GM12878 (cell line): ENCODE results near the gene REXO1. TPM values are rescaled to one million over a fixed set of nuclear protein-coding genes. Genes with fewer than 3 reads are reported as not detected.
A peak's percentile ranks its signal among the peaks of the same experiment; 100 is the strongest.

Source experiments
- ATAC-seq: fragments of 200-7000 bp; cut with Tn5 transposase; 3 replicates; pipeline ENCODE4 v1.9.1; 2020; ENCODE audit warnings: mild to moderate bottlenecking, moderate library complexity
- BruUV-seq: library from RNA; stranded (reverse); fragments of 400-500 nt; replicated peaks from 2 replicates; lab custom pipeline; 2021; lab: Mats Ljungman, UMichigan
- CTCF ChIA-PET: fragments of 300-600 bp; sonication (Branson Sonifier 250); formaldehyde crosslinking; extraction: SDS; loops from one replicate; lab custom pipeline; 2021; ENCODE audit warnings: inconsistent platforms; lab: Yijun Ruan, JAX
- POLR2A ChIA-PET: fragments of 350-600 bp; formaldehyde crosslinking; extraction: SDS; loops from one replicate; lab custom pipeline; 2021; ENCODE audit warnings: inconsistent platforms; lab: Charles Lee
- RAD21 ChIA-PET: fragments of 300-600 bp; sonication (Branson Sonifier 250); formaldehyde crosslinking; loops from one replicate; lab custom pipeline; 2023; ENCODE audit warnings: antibody characterized with exemption; ENCODE audit not compliant: unreplicated experiment; lab: Charles Lee
- SMC1A ChIA-PET: fragments of 300-600 bp; sonication (Branson Sonifier 250); formaldehyde crosslinking; loops from one replicate; lab custom pipeline; 2023; ENCODE audit not compliant: unreplicated experiment, uncharacterized antibody; lab: Charles Lee
- DNase-seq: peaks from one replicate; pipeline ENCODE4 v3.0.0-alpha.2; 2011; ENCODE audit warnings: low read depth, low spot score
- FAIRE-seq: peaks from 3 replicates; lab custom pipeline; 2011; peaks lifted over from hg19 to GRCh38; lab: Jason Lieb, UNC
- H2AFZ ChIP-seq: 2 replicates; pipeline ENCODE4 v1.6.0; 2011; ENCODE audit warnings: low read depth, low read length, control low read depth; ENCODE audit not compliant: control insufficient read depth
- H3K27ac ChIP-seq: 2 replicates; pipeline ENCODE4 v1.5.1; 2011; ENCODE audit warnings: control low read depth; ENCODE audit not compliant: control insufficient read depth, insufficient read depth
- H3K27me3 ChIP-seq, 2 experiments: replicated peaks in 1 of 2; 2 replicates each; pipeline versions ENCODE4 v1.6.0 to v1.6.1; 2011; ENCODE audit warnings: low read length in 1 of 2; ENCODE audit not compliant: control insufficient read depth in 2 of 2, insufficient read depth in 2 of 2
- H3K36me3 ChIP-seq, 2 experiments: 2 replicates each; pipeline ENCODE4 v1.5.1; 2011; ENCODE audit warnings: low read length in 1 of 2; ENCODE audit not compliant: control insufficient read depth in 2 of 2, insufficient read depth in 2 of 2
- H3K4me1 ChIP-seq: 2 replicates; pipeline ENCODE4 v1.6.1; 2011; ENCODE audit warnings: mild to moderate bottlenecking, low read length, moderate library complexity, mixed read lengths; ENCODE audit not compliant: control insufficient read depth, insufficient read depth
- H3K4me2 ChIP-seq: 2 replicates; pipeline ENCODE4 v1.6.0; 2011; ENCODE audit warnings: control low read depth; ENCODE audit not compliant: control insufficient read depth, insufficient read depth
- H3K4me3 ChIP-seq: fragments of 200-600 bp; sonication (generic); 2 replicates; pipeline ENCODE4 v1.5.1; 2016
- H3K79me2 ChIP-seq: 2 replicates; pipeline ENCODE4 v1.6.0; 2011; ENCODE audit warnings: low read length; ENCODE audit not compliant: control insufficient read depth, insufficient read depth
- H3K9ac ChIP-seq: 2 replicates; pipeline ENCODE4 v1.8.0; 2011; ENCODE audit warnings: low read length, control low read depth, mixed read lengths; ENCODE audit not compliant: control insufficient read depth, insufficient read depth
- H3K9me3 ChIP-seq: replicated peaks from 3 replicates; pipeline ENCODE4 v1.5.1; 2011; ENCODE audit warnings: mild to moderate bottlenecking, low read length; ENCODE audit not compliant: control insufficient read depth, insufficient read depth
- H4K20me1 ChIP-seq: 2 replicates; pipeline ENCODE4 v1.6.0; 2011; ENCODE audit not compliant: control insufficient read depth, insufficient read depth
- NFIC ChIP-seq: IDR thresholded peaks from 2 replicates; pipeline ENCODE4 v1.6.1; 2012; ENCODE audit warnings: low read depth, mild to moderate bottlenecking, inconsistent platforms, low read length, moderate library complexity
- POLR2A ChIP-seq: IDR thresholded peaks from 2 replicates; pipeline ENCODE4 v1.6.1; 2011; ENCODE audit warnings: low read depth, mild to moderate bottlenecking, low read length
- POLR2AphosphoS5 ChIP-seq: IDR thresholded peaks from 2 replicates; pipeline ENCODE4 v1.6.1; 2011; ENCODE audit warnings: mild to moderate bottlenecking, low read length, inconsistent platforms
- WGBS: methylation state at CpG from one replicate; pipeline ENCODE4 v1.1.6; 2016; ENCODE audit warnings: low lambda C conversion rate; ENCODE audit not compliant: insufficient replicate concordance, insufficient coverage; ENCODE audit errors: missing lambda C conversion rate; 5-methylcytosine and 5-hydroxymethylcytosine counted together
- in situ Hi-C: fragments of 300-500 bp; cut with MboI; formaldehyde crosslinking; loops from 9 replicates; pipeline ENCODE4 v1.14.3; 2018; ENCODE audit warnings: mixed read lengths
- intact Hi-C: fragments of 100-400 bp; cut with micrococcal nuclease; formaldehyde crosslinking; loops from one replicate; pipeline ENCODE4 v1.14.2; 2022; ENCODE audit not compliant: unreplicated experiment
- polyA plus RNA-seq, 11 experiments: library from polyadenylated mRNA; depleted of rRNA in 4 of 11; unstranded in 6 of 11; stranded (reverse) in 5 of 11; fragments of >200 nt; fragmentation: Nextera tagmentation in 4 of 11; fragmentation: Illumina TruSeq in 1 of 11; extraction: Ambion mirVana in 4 of 11; extraction: Trizol in 1 of 11; gene quantifications; 1 replicate in 1 of 11; 2 replicates in 10 of 11; pipeline versions ENCODE4 v1.2.1 to v1.2.3, GENCODE V29; 2011 to 2016; ENCODE audit warnings: inconsistent platforms in 2 of 11, missing spikeins in 2 of 11, low read depth in 1 of 11
- total RNA-seq, 4 experiments: library from RNA; depleted of rRNA in 3 of 4; stranded (reverse); fragments of >200 nt in 3 of 4; fragmentation: Illumina TruSeq in 1 of 4; extraction: Trizol in 1 of 4; gene quantifications; 2 replicates each; pipeline versions ENCODE4 v1.2.1 to v1.2.3, GENCODE V29; 2013 to 2021
- TF ChIP-seq, protein P1 (sequence below): IDR thresholded peaks from 2 replicates; pipeline ENCODE4 v1.6.1; 2012; ENCODE audit warnings: low read length, inconsistent platforms
- TF ChIP-seq, protein P2 (sequence below): IDR thresholded peaks from 2 replicates; pipeline ENCODE4 v1.6.1; 2011; ENCODE audit warnings: borderline replicate concordance, low read depth, mild to moderate bottlenecking, moderate library complexity, low read length; ENCODE audit not compliant: insufficient read depth, poor library complexity, severe bottlenecking
- TF ChIP-seq, protein P3 (sequence below): fragments of 450-650 bp; IDR thresholded peaks from 2 replicates; pipeline ENCODE4 v1.6.1; 2017; ENCODE audit warnings: low read depth, mild to moderate bottlenecking, moderate library complexity

Gene REXO1
- total and polyA plus RNA-seq, 10 of the 15 experiments (the other 5 are each of a cell fraction or from before 2014, with no cell fraction given), result 0.03 to 45.2 (median 8.4) TPM

DNA sequence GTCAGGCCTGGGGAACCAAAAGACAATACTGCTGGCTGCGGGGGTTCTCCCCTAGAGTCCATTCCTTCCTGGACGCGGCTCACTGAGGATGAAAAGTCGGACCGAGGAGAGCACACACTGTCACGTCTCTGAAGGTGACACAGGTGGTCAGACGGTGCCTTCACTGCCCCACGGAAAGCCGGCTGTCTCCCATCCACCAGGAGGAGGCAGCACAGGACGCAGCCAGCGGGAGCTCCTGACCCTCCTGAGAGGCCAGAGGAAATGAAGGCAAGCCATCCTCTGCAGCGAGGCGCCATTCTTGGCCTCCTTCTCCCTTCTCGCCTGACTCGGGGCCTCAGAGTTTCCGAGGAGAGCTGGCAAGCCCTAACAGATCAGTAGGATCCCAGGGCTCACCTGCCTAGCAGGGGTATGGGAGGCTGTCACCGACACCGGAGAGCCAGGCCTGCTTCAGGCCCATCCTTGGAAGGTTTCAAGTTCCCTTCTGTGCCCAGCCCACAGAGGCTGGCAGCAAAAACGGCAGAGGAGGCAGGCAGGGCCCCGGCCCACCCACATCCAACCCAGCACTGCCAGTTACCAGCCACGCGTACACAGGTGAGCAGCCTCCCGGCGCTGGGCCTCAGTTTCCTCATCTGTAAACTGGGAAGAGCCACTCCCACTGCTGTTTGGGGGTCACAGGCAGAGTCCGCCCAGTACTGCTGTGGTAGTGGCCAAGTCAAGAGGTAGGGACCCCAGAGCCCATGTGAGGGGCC, 4.5 kb downstream of the REXO1 start (continued):
- TF ChIP-seq, protein P1, sequence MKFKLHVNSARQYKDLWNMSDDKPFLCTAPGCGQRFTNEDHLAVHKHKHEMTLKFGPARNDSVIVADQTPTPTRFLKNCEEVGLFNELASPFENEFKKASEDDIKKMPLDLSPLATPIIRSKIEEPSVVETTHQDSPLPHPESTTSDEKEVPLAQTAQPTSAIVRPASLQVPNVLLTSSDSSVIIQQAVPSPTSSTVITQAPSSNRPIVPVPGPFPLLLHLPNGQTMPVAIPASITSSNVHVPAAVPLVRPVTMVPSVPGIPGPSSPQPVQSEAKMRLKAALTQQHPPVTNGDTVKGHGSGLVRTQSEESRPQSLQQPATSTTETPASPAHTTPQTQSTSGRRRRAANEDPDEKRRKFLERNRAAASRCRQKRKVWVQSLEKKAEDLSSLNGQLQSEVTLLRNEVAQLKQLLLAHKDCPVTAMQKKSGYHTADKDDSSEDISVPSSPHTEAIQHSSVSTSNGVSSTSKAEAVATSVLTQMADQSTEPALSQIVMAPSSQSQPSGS, result no peak
- TF ChIP-seq POLR2AphosphoS5 (peak; percentile 49; the same call in 1 of the 2 replicates), NFIC (no peak)

DNA sequence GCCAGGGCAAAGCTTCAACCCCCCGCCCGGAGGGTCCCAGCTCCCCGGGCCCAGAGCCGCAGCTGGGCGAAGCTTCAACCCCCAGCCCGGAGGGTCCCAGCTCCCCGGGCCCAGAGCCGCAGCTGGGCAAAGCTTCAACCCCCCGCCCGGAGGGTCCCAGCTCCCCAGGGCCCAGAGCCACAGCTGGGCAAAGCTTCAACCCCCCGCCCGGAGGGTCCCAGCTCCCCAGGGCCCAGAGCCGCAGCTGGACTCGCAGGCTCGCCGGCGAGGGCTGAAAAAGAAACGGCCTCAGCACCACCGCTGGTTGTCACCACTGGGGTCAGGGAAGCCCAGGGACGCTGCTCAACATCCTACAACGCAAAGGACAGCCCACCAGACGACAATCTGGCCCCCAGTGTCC, 5.2 kb downstream of the REXO1 start:
- no peak overlapping the region for H2AFZ ChIP-seq
- CTCF ChIA-PET, result interaction anchor here (1.2 kb wide), 1 partner anchor 10 kb away, joined by 4 read pairs; no protein-coding TSS in a partner anchor
- in situ Hi-C loops (no loop called here), intact Hi-C loops (no loop called here)
- H3K27me3 ChIP-seq, result no peaks in the 10 kb centered on the region
- TF ChIP-seq POLR2A, result peak; percentile 49
- TF ChIP-seq, protein P2, sequence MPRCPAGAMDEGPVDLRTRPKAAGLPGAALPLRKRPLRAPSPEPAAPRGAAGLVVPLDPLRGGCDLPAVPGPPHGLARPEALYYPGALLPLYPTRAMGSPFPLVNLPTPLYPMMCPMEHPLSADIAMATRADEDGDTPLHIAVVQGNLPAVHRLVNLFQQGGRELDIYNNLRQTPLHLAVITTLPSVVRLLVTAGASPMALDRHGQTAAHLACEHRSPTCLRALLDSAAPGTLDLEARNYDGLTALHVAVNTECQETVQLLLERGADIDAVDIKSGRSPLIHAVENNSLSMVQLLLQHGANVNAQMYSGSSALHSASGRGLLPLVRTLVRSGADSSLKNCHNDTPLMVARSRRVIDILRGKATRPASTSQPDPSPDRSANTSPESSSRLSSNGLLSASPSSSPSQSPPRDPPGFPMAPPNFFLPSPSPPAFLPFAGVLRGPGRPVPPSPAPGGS, result no peak
- TF ChIP-seq, protein P3, sequence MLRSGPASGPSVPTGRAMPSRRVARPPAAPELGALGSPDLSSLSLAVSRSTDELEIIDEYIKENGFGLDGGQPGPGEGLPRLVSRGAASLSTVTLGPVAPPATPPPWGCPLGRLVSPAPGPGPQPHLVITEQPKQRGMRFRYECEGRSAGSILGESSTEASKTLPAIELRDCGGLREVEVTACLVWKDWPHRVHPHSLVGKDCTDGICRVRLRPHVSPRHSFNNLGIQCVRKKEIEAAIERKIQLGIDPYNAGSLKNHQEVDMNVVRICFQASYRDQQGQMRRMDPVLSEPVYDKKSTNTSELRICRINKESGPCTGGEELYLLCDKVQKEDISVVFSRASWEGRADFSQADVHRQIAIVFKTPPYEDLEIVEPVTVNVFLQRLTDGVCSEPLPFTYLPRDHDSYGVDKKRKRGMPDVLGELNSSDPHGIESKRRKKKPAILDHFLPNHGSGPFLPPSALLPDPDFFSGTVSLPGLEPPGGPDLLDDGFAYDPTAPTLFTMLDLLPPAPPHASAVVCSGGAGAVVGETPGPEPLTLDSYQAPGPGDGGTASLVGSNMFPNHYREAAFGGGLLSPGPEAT, result no peak
- RAD21 ChIA-PET, result no interaction called here
- H3K27ac ChIP-seq, result no peak overlapping the region
- H3K36me3 ChIP-seq, result peaks cover 0 to 5% of the 10 kb centered on the region in 2 experiments; a peak in 3 of 4 replicates
- POLR2A ChIA-PET, result no interaction called here
- SMC1A ChIA-PET, result no interaction called here
- H3K4me2 ChIP-seq, result no peak overlapping the region
- H4K20me1 ChIP-seq, result peaks cover 3% of the 10 kb centered on the region; the same call in 1 of the 2 replicates
- no peak for FAIRE-seq
- BruUV-seq, result no TSS peak
- no peaks in the 10 kb centered on the region for H3K9me3 ChIP-seq
- peaks cover 63% of the 10 kb centered on the region for H3K79me2 ChIP-seq
- no peak for DNase-seq
- no peak overlapping the region for H3K9ac ChIP-seq
- H3K4me1 ChIP-seq, result peaks cover 13% of the 10 kb centered on the region
- WGBS, result 96% methylated on average over 15 of the region's 22 CpGs
- no peak overlapping the region for H3K4me3 ChIP-seq
- ATAC-seq, result no peak
